HepG2 (cell line): ENCODE results near the gene DNAH9. TPM values are rescaled to one million over a fixed set of nuclear protein-coding genes. Genes with fewer than 3 reads are reported as not detected.

Source experiments
- ATAC-seq: fragments of 200-7000 bp; cut with Tn5 transposase; 3 replicates; pipeline ENCODE4 v1.9.1; 2020; ENCODE audit warnings: mild to moderate bottlenecking, moderate library complexity
- BruUV-seq: library from RNA; stranded (reverse); fragments of 400-500 nt; replicated peaks from 2 replicates; lab custom pipeline; 2021; lab: Mats Ljungman, UMichigan
- CTCF ChIA-PET: fragments of 300-600 bp; formaldehyde crosslinking; extraction: SDS; loops from one replicate; lab custom pipeline; 2021; ENCODE audit warnings: low total read pairs, inconsistent platforms, low intra/inter-chr PET ratio; lab: Yijun Ruan, JAX
- POLR2A ChIA-PET: fragments of 350-600 bp; sonication (Branson Sonifier 250); formaldehyde crosslinking; loops from one replicate; lab custom pipeline; 2020; ENCODE audit warnings: antibody characterized with exemption, inconsistent platforms; lab: Yijun Ruan, JAX
- DNase-seq: peaks from one replicate; pipeline ENCODE4 v3.0.0-alpha.2; 2015; ENCODE audit warnings: low spot score
- FAIRE-seq: peaks from 3 replicates; lab custom pipeline; 2011; peaks lifted over from hg19 to GRCh38; lab: Jason Lieb, UNC
- H2AFZ ChIP-seq: one replicate; pipeline ENCODE4 v1.6.1; 2011; ENCODE audit warnings: low read length, inconsistent platforms
- H3K27ac ChIP-seq: fragments of 300-600 bp; 3 replicates; pipeline ENCODE4 v1.8.0; 2011; ENCODE audit warnings: mixed run types, mild to moderate bottlenecking, mixed read lengths, low read length, inconsistent platforms; ENCODE audit not compliant: insufficient read depth; ENCODE audit errors: extremely low read length
- H3K27me3 ChIP-seq, 2 experiments: fragments of 200-600 bp in 1 of 2; 2 replicates in 1 of 2; 3 replicates in 1 of 2; pipeline versions ENCODE4 v1.6.0 to v1.8.0; 2011; ENCODE audit warnings: low read length in 2 of 2, mild to moderate bottlenecking in 2 of 2, moderate library complexity in 2 of 2, inconsistent platforms in 1 of 2; ENCODE audit not compliant: insufficient read depth in 2 of 2, control insufficient read depth in 1 of 2
- H3K36me3 ChIP-seq, 2 experiments: fragments of 200-600 bp in 1 of 2; replicated peaks in 1 of 2; 2 replicates in 1 of 2; 3 replicates in 1 of 2; pipeline versions ENCODE4 v1.5.1 to v1.8.0; 2011; ENCODE audit warnings: low read length in 2 of 2, inconsistent platforms in 1 of 2; ENCODE audit not compliant: insufficient read depth in 2 of 2, control insufficient read depth in 1 of 2
- H3K4me1 ChIP-seq: 2 replicates; pipeline ENCODE4 v1.5.1; 2012; ENCODE audit warnings: low read length, inconsistent platforms; ENCODE audit not compliant: insufficient read depth
- H3K4me2 ChIP-seq: 2 replicates; pipeline ENCODE4 v1.6.0; 2011; ENCODE audit warnings: low read depth, low read length, inconsistent platforms
- H3K4me3 ChIP-seq, 3 experiments: fragments of 200-600 bp in 1 of 3; sonication (generic), shearing (Covaris generic) in 1 of 3; replicated peaks in 1 of 3; 2 replicates each; pipeline ENCODE4 v1.5.1; 2011 to 2016; ENCODE audit warnings: low read length in 3 of 3, inconsistent platforms in 2 of 3, low read depth in 2 of 3, mild to moderate bottlenecking in 2 of 3, control low read depth in 1 of 3, mixed read lengths in 1 of 3; ENCODE audit not compliant: insufficient read depth in 1 of 3
- H3K79me2 ChIP-seq: one replicate; pipeline ENCODE4 v1.6.1; 2011; ENCODE audit warnings: low read length, inconsistent platforms; ENCODE audit not compliant: insufficient read depth
- H3K9ac ChIP-seq: 2 replicates; pipeline ENCODE4 v1.6.0; 2011; ENCODE audit warnings: mild to moderate bottlenecking, low read depth, low read length, inconsistent platforms; ENCODE audit not compliant: insufficient read depth
- H3K9me3 ChIP-seq: 2 replicates; pipeline ENCODE4 v1.5.1; 2012; ENCODE audit warnings: mild to moderate bottlenecking, low read length
- H4K20me1 ChIP-seq: 2 replicates; pipeline ENCODE4 v1.6.0; 2011; ENCODE audit warnings: inconsistent platforms, mild to moderate bottlenecking, low read length, moderate library complexity; ENCODE audit not compliant: insufficient read depth
- CTCF ChIP-seq: sonication (generic); formaldehyde crosslinking; IDR thresholded peaks from 2 replicates; pipeline ENCODE4 v1.5.0; 2020; ENCODE audit warnings: mild to moderate bottlenecking, missing genetic modification reagents, moderate library complexity
- HOXA9 ChIP-seq: sonication (generic); formaldehyde crosslinking; IDR thresholded peaks from 2 replicates; pipeline ENCODE4 v1.8.1; 2022; ENCODE audit warnings: missing genetic modification reagents, mild to moderate bottlenecking, moderate library complexity, borderline replicate concordance
- IRF9 ChIP-seq: sonication (generic); formaldehyde crosslinking; IDR thresholded peaks from 2 replicates; pipeline ENCODE4 v1.8.0; 2022; ENCODE audit warnings: missing genetic modification reagents, mild to moderate bottlenecking, borderline replicate concordance
- KLF12 ChIP-seq: sonication (generic); formaldehyde crosslinking; IDR thresholded peaks from 2 replicates; pipeline ENCODE4 v1.4.0; 2020; ENCODE audit warnings: missing genetic modification reagents, borderline replicate concordance
- NFIC ChIP-seq: IDR thresholded peaks from 2 replicates; pipeline ENCODE4 v1.6.1; 2012; ENCODE audit warnings: mild to moderate bottlenecking, low read length, inconsistent platforms
- RBFOX2 ChIP-seq: fragments of 200-400 bp; formaldehyde crosslinking; IDR thresholded peaks from 2 replicates; pipeline ENCODE4 v1.6.1; 2017; ENCODE audit warnings: low read depth, mild to moderate bottlenecking, low read length
- TFAP4 ChIP-seq: sonication (generic); IDR thresholded peaks from 2 replicates; pipeline ENCODE4 v1.6.1; 2016; ENCODE audit warnings: low read depth, borderline replicate concordance
- ZMYM3 ChIP-seq: sonication (generic); formaldehyde crosslinking; IDR thresholded peaks from 2 replicates; pipeline ENCODE4 v1.5.1; 2020; ENCODE audit warnings: mild to moderate bottlenecking, missing genetic modification reagents
- ZNF17 ChIP-seq: sonication (generic); formaldehyde crosslinking; IDR thresholded peaks from 2 replicates; pipeline ENCODE4 v1.5.0; 2020; ENCODE audit warnings: mild to moderate bottlenecking, missing genetic modification reagents
- ZNF430 ChIP-seq: sonication (generic); formaldehyde crosslinking; IDR thresholded peaks from 2 replicates; pipeline ENCODE4 v1.9.0; 2021; ENCODE audit warnings: mild to moderate bottlenecking, missing genetic modification reagents
- ZNF546 ChIP-seq: sonication (generic); formaldehyde crosslinking; conservative IDR thresholded peaks from 2 replicates; pipeline ENCODE4 v1.8.1; 2023; ENCODE audit warnings: mild to moderate bottlenecking, missing genetic modification reagents
- ZNF652 ChIP-seq: IDR thresholded peaks from 2 replicates; pipeline ENCODE4 v1.6.1; 2016; ENCODE audit warnings: low read depth, borderline replicate concordance
- ZSCAN9 ChIP-seq: IDR thresholded peaks from 2 replicates; pipeline ENCODE4 v1.6.1; 2016; ENCODE audit warnings: borderline replicate concordance
- WGBS: methylation state at CpG from one replicate; pipeline ENCODE4 v1.1.6; 2017; ENCODE audit warnings: low lambda C conversion rate; 5-methylcytosine and 5-hydroxymethylcytosine counted together
- in situ Hi-C: cut with HindIII; loops from 2 replicates; pipeline ENCODE4 v1.10.0; 2017; ENCODE audit warnings: low pct_unique_long_range_greater_than_20kb; ENCODE audit not compliant: extremely low pct_ligation_motif_present
- intact Hi-C: fragments of 100-400 bp; cut with micrococcal nuclease; formaldehyde crosslinking; loops from one replicate; pipeline ENCODE4 v1.10.0; 2022; ENCODE audit not compliant: unreplicated experiment
- polyA plus RNA-seq, 8 experiments: library from polyadenylated mRNA; depleted of rRNA in 3 of 8; stranded (reverse) in 7 of 8; unstranded in 1 of 8; fragments of >200 nt; fragmentation: Illumina TruSeq in 4 of 8; extraction: Trizol in 4 of 8; gene quantifications; 2 replicates each; pipeline versions ENCODE4 v1.2.1 to v1.2.3, GENCODE V29; 2011 to 2016; ENCODE audit warnings: low read depth in 4 of 8, missing spikeins in 1 of 8, mixed read lengths in 1 of 8; ENCODE audit not compliant: insufficient read depth in 1 of 8
- total RNA-seq, 5 experiments: library from RNA; depleted of rRNA; stranded (reverse); fragments of >200 nt; fragmentation: Illumina TruSeq; extraction: Trizol; gene quantifications; 2 replicates each; pipeline ENCODE4 v1.2.3, GENCODE V29; 2016; ENCODE audit warnings: low read depth in 1 of 5

The DNAH9 gene
- total and polyA plus RNA-seq, 2 of the 13 experiments (the other 11 are each of a cell fraction or from before 2014, with no cell fraction given) = not detected

- Histone ChIP-seq H3K27ac (no peak overlapping the region), H4K20me1 (no peaks in the 10 kb centered on the region), H3K4me2 (no peak overlapping the region), H3K36me3 (no peaks in the 10 kb centered on the region), H3K4me3 (no peak overlapping the region), H3K79me2 (no peaks in the 10 kb centered on the region), H3K27me3 (no peaks in the 10 kb centered on the region), H3K9me3 (no peaks in the 10 kb centered on the region), H2AFZ (no peak overlapping the region), H3K9ac (no peak overlapping the region), H3K4me1 (no peaks in the 10 kb centered on the region)
- BruUV-seq = no TSS peak
- TF ChIP-seq NFIC (no peak), ZMYM3 (CRISPR knock-in tag) (no peak), RBFOX2 (no peak), KLF12 (CRISPR knock-in tag) (no peak), ZNF652 (0 out of 2 replicates have a peak, but pooled peaks have one; percentile 32), HOXA9 (CRISPR knock-in tag) (no peak), CTCF (peak; percentile 30; the same call in 1 of the 2 replicates), ZSCAN9 (CRISPR knock-in tag) (no peak), ZNF430 (CRISPR knock-in tag) (no peak), ZNF17 (CRISPR knock-in tag) (no peak), ZNF546 (no peak), IRF9 (CRISPR knock-in tag) (no peak), TFAP4 (no peak)
- WGBS = 0% methylated on average over 4 of the region's 4 CpGs
- ChIA-PET CTCF (no interaction called here), POLR2A (interaction anchor here (0.9 kb wide), 1 partner anchor 98 kb away, joined by 3 read pairs; the partner anchor contains the start of gene ZNF18)
- DNase-seq (no peak), ATAC-seq (no peak), FAIRE-seq (no peak)
- in situ Hi-C loops = no loop called here
- intact Hi-C loops = no loop called here
Observed at GRCh38 chr17:11899537-11899942, 301.3 kb downstream of the DNAH9 start.
